ENCODE measurements around the gene NSUN6.
"Not testable (repeated sequence)": the region's sequence is repeated elsewhere in the genome, so short reads cannot be mapped to it uniquely, and the experiment has no call there.

NSUN6 gene

GRCh38 chr10:18659125-18659818, 7.9 kb upstream of the NSUN6 start, which contains the start of gene ARL5B:
TSS of gene ARL5B (plus strand) at chr10:18659431. CDS start at chr10:18659638, 207 bp downstream.
- peak; percentile 97 for DNase-seq

- DNase-seq, result no peak
These were observed 7.1 kb upstream of the NSUN6 start for GRCh38 chr10:18658271-18659124.

GRCh38 chr10:18656724-18657123, 5.3 kb upstream of the NSUN6 start:
- no peak for DNase-seq

DNA sequence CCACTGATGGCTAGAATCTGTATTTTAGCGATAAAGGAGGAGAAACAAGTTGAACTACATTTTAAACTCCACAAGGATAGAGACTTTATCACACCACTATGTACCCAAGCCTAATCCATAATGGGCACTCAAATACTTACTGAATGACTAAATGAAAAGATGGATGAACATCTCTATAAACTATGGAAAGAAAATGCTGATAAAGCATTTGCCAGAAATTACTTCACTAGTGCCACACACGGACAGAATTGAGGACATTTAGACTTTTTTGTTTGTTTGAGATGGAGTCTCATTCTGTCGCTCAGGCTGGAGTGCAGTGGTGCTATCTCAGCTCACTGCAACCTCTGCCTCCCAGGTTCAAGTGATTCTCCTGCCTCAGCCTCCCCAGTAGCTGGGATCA, 1.7 kb upstream of the NSUN6 start:
- DNase-seq, result no peak

DNA sequence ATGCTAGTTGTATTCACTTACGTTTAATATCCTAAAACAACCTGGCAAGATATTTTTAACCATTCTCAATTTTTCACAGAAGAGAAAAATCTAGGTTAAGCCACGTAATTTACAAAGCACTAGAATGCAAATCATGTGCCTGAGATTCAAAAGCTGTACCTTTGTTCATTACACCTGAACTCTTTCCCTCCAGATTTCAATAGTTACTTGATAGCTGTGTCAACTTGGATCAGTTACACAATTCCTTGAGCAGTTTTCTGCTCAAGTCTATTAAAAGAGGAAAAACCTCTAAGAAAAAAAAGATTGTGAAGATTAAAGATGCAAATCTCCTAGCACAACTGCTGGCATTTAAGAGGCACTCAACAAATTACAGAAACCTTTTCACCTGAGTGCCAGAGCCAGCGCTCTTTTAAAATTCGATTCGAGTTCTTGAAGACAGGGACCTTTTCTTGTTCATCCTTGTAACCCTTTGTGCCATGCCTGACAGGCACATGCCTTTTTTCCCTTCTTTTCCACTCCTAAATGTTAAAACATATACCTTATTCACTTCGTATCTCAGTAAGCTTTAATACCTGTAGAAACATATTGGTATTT, 886 bp downstream of the NSUN6 start:
- no peak for DNase-seq

- DNase-seq, result peak; percentile 14
These were observed 1.9 kb downstream of the NSUN6 start for GRCh38 chr10:18649364-18649959.

DNA sequence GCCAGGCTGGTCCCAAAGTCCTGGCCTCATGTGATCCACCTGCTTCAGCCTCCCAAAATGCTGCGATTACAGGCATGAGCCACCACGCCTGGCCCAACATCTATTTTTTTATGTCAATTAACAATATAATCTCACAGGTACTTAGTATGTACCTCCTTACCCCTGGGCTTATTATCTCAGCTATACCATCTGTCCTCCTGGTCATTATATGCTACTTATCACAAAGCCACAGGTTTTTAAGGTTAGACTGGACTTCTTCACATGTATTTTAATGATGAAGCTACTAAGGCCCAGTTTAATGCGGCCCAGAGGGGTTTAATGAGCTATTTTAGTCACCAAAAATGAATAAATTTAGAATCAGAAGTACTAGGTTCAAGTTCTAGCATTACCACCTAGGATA, 3.4 kb downstream of the NSUN6 start:
- no peak for DNase-seq

- DNase-seq, result peak; percentile 16
These were observed 4.2 kb downstream of the NSUN6 start for GRCh38 chr10:18647151-18647550.

GRCh38 chr10:18639719-18640118, 11.7 kb downstream of the NSUN6 start:
- not testable (repeated sequence) for DNase-seq

DNA sequence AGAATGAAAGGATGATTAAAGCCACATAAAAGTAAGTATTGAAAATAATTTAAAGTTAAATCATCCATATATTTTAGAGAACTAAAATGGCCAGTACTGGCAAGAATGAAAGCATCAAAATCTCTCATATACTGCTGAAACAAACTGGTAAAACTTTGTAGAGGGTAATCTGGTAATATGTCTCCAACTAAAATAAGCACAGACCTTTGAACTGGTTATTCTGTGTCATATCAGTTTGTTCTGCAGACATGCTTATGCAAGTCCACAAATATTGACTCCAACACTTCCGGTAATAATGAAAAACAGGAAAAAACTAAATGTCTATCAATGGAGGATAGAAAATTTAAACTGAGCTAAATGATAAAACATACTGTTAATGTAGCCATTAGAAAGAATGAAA, 14.0 kb downstream of the NSUN6 start:
- DNase-seq, result not testable (repeated sequence)

DNA sequence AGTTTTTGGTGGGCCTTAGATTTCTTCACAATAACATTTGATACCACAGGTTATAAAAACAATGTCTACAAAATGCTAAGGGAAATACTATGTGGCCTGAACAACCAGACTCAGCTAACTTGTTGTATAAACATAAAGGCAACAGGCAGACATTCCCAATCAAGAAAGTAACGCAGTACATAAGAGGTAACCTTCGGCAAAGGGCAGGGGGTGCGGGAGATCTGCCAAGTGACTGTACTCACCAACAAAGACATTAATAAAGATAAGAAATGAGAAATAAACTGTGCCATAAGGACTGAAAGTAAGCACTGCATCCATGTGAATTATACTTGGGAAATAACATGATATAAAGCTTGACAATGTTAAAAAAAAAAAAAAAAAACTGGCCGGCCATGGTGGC, 15.4 kb downstream of the NSUN6 start:
- no peak for DNase-seq

GRCh38 chr10:18632500-18632899, 18.9 kb downstream of the NSUN6 start:
- not testable (repeated sequence) for DNase-seq

DNA sequence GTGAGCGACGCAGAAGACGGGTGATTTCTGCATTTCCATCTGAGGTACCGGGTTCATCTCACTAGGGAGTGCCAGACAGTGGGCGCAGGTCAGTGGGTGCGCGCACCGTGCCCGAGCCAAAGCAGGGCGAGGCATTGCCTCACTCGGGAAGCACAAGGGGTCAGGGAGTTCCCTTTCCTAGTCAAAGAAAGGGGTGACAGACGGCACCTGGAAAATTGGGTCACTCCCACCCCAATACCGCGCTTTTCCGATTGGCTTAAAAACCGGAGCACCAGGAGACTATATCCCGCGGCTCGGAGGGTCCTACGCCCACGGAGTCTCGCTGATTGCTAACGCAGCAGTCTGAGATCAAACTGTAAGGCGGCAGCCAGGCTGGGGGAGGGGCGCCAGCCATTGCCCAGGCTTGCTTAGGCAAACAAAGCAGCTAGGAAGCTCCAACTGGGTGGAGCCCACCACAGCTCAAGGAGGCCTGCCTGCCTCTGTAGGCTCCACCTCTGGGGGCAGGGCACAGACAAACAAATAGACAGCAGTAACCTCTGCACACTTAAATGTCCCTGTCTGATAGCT, 23.9 kb downstream of the NSUN6 start:
- DNase-seq, result peak; percentile 47

GRCh38 chr10:18625886-18626285, 25.5 kb downstream of the NSUN6 start:
- DNase-seq, result no peak

DNA sequence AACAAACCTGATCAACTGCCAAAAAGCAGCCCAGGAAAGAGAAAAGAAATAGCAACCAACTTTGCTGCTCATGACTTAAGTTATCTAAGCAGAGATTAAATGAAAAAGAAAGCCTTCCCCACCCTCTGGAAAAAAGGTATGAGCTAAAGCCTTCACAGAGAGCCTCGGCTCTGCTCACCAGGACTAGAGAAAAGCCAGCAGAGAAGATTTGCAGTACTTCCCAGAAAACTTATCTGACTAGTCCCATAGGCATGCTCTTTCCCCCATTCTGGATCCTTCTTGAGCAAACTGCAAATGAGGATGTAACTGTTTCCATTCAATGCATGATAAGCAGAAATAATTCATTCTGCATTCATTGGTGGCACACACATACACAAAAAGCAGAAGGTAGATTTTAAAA, 27.7 kb downstream of the NSUN6 start:
- DNase-seq, result not testable (repeated sequence)

DNA sequence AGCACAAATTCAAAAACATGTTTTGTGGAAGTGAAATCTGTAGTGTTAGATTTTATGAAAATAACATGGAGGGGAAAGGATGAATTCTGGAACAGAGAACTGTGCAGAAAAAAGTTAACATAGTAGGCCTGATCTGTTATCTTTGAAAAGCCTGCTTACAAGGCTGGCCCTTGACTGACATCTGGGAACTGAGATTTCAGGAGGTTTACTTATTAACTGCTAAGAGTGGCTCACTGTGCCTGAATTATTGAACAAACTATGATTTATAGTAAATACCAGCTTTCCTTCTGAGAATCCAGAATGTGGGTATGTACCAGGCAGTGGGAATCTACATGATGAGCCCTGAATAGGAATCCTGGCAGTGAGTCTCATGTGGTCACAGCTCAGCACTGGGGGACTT, 30.5 kb downstream of the NSUN6 start:
- DNase-seq, result no peak

GRCh38 chr10:18619016-18619415, 32.4 kb downstream of the NSUN6 start:
- DNase-seq, result no peak

GRCh38 chr10:18616337-18616736, 35.0 kb downstream of the NSUN6 start:
- no peak for DNase-seq

DNA sequence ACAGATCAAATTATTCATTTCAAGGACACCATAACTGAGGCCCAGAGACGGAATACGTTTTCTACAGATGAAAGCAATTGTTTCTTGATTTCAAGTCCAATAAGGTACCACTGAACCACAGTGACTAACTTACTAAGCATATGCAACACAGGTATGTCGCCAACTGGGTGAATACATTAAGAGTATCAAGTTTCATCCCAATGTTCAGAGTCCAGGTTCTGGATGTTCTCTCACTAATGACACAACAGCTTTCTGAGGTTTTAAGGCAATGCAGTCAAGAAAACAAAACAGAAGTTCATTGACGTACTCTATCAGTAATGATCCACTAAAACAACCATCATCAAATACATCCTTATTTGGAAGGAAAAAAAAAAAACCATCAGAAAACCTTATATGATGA, 35.8 kb downstream of the NSUN6 start:
- DNase-seq, result no peak

DNA sequence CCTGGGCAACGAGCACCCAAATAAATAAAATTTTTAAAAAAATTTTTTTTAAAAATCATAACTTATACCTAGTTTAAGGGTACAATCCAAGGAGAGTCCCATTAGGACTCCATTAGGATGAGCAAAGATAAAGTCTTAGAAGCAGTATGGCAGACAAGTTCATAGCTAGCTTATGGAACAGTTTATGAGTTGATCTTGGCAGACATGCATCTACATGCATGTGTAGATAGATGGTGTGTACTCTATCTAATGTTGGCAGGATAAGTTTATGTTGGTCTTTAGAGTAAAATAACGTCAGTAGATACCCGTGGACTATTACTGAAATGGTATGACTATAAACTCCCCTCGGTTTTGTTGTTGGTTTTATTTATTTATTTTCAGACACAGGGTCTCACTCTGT, 40.2 kb downstream of the NSUN6 start:
- DNase-seq, result no peak

DNA sequence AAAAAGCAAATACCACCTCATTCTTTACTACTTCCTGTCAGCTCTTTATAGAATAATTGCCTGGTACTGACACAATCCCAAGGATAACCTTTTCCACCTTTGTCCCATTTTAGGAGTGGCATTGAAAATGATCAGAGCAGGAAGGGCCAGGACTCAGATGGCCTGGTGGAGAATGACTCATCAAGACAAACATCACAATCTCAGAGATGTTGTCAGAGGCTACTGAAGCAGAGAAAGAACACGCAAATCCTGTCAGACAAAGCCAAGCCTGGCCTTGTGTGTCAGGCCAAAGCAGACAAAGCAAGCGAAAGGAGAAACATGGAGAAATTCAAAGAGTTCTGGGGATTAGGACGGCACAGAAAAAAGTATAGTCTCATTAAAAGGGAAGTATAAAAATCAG, 40.9 kb downstream of the NSUN6 start:
- no peak for DNase-seq

DNA sequence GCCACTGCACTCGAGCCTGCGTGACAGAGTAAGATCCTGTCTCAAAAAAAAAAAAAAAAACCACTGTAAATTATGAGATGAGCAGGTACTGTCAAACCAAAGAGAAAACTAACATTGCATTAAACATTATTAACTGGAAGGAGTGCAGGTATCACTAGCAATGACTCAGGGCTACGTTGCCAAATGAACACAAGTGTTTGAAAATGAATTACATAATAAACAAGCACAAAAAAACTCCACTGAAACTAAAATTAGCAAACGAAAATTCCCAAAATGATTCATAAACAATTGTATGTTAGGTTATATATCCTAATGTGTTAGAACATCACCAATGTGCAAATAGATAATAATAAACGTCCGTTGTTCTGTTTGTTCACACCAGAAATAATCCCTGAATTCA, 42.8 kb downstream of the NSUN6 start:
- DNase-seq, result no peak
